SHP77 treated with DMSO at 0.1 percent for 48 hours (cell line): ENCODE measurements around the gene TPX2.

Source experiments
- DNase-seq: peaks from one replicate; lab custom pipeline; 2025; lab: John Stamatoyannopoulos, UW

The TPX2 gene

GRCh38 chr20:31760519-31761240, 21.6 kb downstream of the TPX2 start:
- no peak for DNase-seq

- DNase-seq = no peak
Observed at GRCh38 chr20:31764641-31765305, 25.7 kb downstream of the TPX2 start.

DNA sequence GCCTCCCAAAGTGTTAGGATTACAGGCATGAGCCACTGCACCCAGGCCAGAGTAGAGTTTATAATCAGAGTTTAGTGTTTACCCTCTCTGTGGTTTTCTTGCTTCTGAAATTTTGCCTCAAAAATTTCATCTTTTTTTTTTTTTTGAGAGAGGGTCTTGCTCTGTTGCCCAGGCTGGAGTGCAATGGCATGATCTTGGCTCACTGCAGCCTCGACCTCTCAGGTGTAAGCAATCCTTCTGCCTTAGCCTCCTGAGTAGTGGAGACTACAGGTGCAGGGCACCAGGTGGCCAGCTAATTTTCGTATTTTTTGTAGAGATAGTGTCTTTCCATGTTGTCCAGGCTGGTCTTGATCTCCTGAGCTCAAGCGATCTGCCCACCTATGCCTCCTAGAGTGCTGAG, 28.7 kb downstream of the TPX2 start:
- DNase-seq = no peak

GRCh38 chr20:31769681-31770080, 30.6 kb downstream of the TPX2 start:
- no peak for DNase-seq

GRCh38 chr20:31770243-31770642, 31.2 kb downstream of the TPX2 start:
- no peak for DNase-seq

- DNase-seq = no peak
Observed at GRCh38 chr20:31774408-31774807, 35.3 kb downstream of the TPX2 start.

DNA sequence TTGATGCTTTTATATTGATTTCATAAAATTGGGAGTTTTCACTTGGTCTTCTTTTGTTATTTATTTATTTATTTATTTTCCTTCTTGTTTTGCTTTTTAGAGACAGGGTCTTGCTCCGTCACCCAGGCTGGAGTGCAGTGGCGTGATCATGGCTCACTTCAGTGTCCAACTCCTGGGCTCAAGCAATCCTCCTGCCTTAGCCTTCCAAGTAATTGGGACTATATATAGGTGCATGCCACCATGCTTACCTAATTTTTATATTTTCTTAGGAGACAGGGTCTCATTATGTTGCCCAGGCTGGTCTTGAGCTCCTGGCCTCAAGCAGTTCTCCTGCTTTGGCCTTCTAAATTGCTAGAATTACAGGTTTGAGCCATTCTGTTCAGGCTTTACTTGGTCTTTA, 41.7 kb downstream of the TPX2 start:
- DNase-seq = no peak

- DNase-seq = no peak
Observed at GRCh38 chr20:31781945-31782344, 42.9 kb downstream of the TPX2 start.

- no peak for DNase-seq
Observed at GRCh38 chr20:31784354-31785044, 45.4 kb downstream of the TPX2 start.

GRCh38 chr20:31785089-31785488, 46.0 kb downstream of the TPX2 start:
- DNase-seq = no peak

DNA sequence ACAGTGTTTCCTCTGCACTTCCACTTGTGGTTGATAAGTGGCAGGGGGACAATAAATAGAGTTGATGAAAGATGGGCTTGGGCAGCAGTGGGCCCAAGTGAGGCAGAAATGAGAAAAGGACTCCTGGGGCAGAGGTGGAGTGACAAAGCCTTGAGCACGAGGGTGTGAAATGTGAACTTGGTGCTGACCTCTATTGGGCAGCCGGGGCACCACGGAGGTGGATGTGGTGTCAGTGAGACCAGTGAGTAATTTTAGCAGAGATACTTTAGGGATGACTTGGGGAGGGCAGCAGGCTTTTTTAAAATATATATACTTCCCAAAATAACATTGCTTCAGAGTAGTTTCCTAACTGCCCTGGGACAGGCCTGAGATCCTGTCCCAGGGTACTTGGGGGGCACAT, 49.5 kb downstream of the TPX2 start:
- no peak for DNase-seq

GRCh38 chr20:31790401-31790800, 51.3 kb downstream of the TPX2 start:
- DNase-seq = no peak

GRCh38 chr20:31797364-31797763, 58.3 kb downstream of the TPX2 start:
- DNase-seq = no peak

- no peak for DNase-seq
Observed at GRCh38 chr20:31801508-31801907, 62.4 kb downstream of the TPX2 start.

GRCh38 chr20:31803552-31804291, 64.6 kb downstream of the TPX2 start:
- DNase-seq = no peak

- no peak for DNase-seq
Observed at GRCh38 chr20:31806564-31807355, 67.7 kb downstream of the TPX2 start.

- DNase-seq = no peak
Observed at GRCh38 chr20:31808481-31808880, 69.4 kb downstream of the TPX2 start.

GRCh38 chr20:31809661-31810060, 70.6 kb downstream of the TPX2 start:
- DNase-seq = no peak

DNA sequence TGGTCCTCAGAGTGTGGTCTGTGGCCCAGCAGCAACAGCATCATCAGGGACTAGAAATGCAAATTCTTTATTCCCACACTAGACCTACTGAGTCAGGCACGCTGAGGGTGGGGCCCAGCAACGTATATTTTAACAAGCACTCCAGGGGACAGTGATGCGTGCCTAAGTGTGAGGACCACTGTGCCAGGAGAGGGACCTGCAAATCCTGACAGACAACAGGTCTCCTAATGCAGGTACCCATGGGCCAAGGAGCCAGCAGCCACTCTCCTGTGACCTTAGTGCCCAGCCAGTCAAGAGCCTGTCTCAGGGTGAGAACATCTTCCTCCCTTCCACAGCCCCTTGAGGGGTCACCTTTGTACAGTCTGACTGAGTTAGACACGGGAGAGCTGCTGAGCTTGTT, 72.1 kb downstream of the TPX2 start:
- no peak for DNase-seq

DNA sequence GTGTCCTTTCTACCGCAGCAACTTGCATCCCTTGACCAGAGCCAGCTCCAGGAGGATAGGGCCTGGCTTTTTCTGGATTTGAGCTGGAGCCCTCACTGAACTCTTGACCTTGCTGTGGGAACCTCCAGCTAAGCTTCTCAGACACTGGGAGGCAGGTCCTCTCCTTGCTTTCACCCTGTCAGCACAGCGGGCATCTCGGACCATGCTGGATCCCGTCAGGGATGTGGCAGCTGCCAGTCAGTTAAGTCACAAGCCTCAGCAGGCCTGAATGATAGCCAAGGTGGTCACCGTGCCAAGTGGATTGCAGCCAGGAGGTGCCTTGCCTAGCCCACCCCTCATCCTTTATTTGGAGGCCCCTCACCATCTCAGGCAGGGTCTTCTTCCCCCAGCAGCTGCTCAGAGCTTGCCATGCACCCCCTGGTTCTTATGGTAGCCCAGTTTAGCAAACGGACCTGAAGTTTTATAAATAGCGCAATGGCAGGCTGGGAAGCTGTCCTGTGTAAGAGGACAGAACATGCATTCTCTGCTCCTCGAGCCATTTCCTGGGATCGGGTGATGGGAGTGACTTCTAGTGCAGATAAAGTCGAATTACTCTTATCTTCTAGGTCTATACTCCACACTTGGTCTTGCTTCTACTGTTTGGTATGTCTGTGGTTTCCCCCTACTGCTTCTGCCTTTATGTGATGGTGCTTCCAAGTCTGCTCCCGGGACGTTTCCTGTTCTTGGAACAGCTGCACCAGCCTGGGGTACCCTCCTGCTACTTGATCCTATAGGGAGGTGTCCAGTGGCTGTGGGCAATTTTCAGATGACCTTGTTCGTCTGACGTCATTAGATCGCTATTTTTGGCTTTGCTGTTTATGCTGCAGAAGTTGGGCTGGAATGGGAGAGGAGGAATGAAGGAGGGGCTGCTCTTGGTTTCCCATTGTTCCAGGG, 73.0 kb downstream of the TPX2 start:
- peak; percentile 56 for DNase-seq

- no peak for DNase-seq
Observed at GRCh38 chr20:31813611-31814010, 74.5 kb downstream of the TPX2 start.
